ENCODE data around the gene PSMD4.
A peak's percentile ranks its signal among the peaks of the same experiment; 100 is the strongest.
"Not testable (repeated sequence)": the region's sequence is repeated elsewhere in the genome, so short reads cannot be mapped to it uniquely, and the experiment has no call there.

Gene PSMD4

DNA sequence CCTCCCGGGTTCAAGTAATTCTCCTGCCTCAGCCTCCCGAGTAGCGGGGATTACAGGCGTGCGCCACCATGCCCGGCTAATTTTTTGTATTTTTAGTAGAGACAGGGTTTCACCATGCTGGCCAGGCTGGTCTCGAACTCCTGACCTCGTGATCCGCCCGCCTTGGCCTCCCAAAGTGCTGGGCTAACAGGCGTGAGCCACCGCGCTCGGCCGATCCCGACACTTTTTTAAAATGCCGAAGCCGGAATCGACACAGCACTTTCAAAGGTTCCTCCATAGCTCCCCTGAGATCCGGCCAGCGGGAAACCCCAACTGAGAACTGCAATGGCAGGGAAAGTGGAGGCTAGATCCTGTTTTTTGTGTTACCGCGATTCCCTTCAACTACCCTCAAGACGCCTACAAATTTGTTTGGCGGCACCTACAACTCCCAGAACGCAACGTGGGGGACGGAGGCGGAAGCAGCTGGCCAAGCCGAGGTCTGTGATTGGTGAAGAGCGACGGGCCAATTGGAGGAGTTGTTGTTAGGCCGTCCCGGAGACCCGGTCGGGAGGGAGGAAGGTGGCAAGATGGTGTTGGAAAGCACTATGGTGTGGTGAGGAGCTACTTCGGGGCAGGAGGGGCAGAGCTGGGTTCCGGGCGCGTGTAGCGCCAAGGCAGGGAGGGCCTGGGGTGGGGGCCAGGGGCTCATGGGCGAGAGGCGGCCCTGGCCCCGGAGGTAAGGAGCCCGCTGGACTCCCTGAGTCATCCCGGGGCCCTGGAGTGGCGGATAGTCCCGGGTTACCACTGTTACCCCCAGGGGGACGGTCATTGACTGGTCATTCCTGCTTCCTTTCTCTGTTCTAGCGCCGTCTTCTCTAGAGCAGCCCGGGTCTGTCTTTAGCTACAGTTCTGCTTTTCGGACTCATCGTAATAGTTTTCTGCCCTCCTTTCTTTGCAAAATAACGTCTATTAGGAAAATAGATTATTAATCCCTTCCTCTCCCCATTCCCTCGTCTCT, at the start of gene PSMD4:
TSS of gene PSMD4 (plus strand) at position 518 of the 997 bp plus-strand sequence. CDS start at position 567, 49 bp downstream.
- Histone ChIP-seq H3K4me3 (ENCODE audit: low read length) (peak within 1 kb of the TSS; percentile 82), H3K9ac (ENCODE audit: low read length) (peak within 1 kb of the TSS; percentile 80), H3K36me3 (ENCODE audit: control insufficient read depth, insufficient read depth, low read length) (no peaks in the 10 kb centered on the region), H3K27me3 (ENCODE audit: control insufficient read depth, insufficient read depth, low read length) (no peaks in the 10 kb centered on the region), H3K27ac (ENCODE audit: low read depth, low read length) (peak within 1 kb of the TSS; percentile 80), H3K4me1 (ENCODE audit: control insufficient read depth, insufficient read depth, low read length) (peaks cover 4% of the 10 kb centered on the region)

DNA sequence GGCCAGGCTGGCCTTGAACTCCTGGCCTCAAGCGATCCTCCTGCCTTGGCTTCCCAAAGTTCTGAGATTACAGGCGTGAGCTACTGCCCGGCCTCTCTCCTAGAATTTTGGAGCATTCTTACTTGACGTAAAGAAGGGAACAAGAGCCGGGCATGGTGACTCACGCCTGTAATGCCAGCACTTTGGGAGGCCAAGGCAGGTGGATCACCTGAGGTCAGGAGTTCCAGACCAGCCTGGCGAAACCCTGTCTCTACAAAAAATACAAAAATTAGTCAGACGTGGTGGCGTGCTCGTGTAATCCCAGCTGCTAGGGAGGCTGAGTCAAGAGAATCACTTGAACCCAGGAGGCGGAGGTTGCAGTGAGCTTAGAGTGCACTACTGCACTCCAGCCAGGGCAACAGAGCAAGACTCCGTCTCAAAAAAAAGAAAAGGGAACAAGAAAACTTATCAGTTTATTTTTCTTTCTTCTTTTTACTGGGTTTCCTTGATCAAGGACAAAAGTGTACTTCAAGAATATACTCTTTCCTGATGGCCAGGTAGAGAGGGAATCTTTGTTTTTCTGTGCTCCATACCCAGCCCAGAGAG, 49.1 kb upstream of the PSMD4 start:
- not testable (repeated sequence) for H3K27ac ChIP-seq (ENCODE audit: low read depth, low read length); H3K4me3 ChIP-seq (ENCODE audit: low read length); H3K27me3 ChIP-seq (ENCODE audit: control insufficient read depth, insufficient read depth, low read length); H3K4me1 ChIP-seq (ENCODE audit: control insufficient read depth, insufficient read depth, low read length); H3K9ac ChIP-seq (ENCODE audit: low read length); H3K36me3 ChIP-seq (ENCODE audit: control insufficient read depth, insufficient read depth, low read length)

DNA sequence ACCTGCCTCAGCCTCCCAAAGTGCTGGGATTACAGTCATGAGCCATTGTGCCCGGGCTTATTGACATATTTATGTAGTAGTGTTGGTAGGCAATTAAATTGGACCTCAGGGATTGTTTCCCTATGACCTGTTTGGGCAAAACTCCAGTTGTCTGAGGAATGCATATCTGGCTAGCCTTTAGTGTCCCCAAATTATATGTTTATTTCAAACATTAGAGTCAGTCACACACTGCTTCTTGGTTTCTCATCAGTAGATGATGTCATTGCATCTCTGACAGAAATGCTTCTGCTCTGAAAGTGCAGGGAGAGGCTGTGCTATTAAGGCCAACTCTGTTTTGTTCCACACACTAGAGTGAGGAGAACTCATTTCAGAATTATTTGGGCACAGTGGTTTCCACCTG, 43.7 kb upstream of the PSMD4 start:
- Histone ChIP-seq H3K27me3 (ENCODE audit: control insufficient read depth, insufficient read depth, low read length) (no peaks in the 10 kb centered on the region), H3K4me3 (ENCODE audit: low read length) (no peak overlapping the region), H3K27ac (ENCODE audit: low read depth, low read length) (no peak overlapping the region), H3K36me3 (ENCODE audit: control insufficient read depth, insufficient read depth, low read length) (no peaks in the 10 kb centered on the region), H3K4me1 (ENCODE audit: control insufficient read depth, insufficient read depth, low read length) (no peaks in the 10 kb centered on the region), H3K9ac (ENCODE audit: low read length) (no peak overlapping the region)

DNA sequence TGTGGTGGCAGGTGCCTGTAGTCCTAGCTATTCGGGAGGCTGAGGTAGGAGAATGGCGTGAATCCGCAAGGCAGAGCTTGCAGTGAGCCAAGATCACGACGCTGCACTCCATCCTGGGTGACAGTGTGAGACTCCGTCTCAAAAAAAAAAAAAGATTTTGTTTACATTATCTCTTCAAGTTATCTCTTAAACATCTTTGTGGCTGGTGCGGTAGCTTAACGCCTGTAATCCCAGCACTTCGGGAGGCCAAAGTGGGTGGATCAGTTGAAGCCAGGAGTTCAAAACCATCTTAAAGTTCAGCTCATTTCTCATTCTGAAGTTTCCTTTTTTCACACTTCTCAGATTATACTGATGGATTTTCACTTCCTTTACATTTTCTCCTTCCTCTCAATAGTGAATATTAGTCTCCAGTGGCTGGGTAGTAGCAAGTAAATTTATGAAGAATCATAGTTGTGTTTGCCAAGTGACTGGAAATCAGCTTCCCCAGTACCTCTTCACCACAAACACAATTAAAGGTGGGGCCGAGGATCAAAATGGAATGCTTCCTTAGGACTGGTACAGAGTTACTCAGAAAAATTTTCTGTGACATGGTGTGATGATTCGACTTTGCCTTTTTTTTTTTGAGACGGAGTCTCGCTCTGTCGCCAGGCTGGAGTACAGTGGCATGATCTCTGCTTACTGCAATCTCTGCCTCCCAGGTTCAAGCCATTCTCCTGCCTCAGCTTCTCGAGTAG, 42.4 kb upstream of the PSMD4 start:
- no peaks in the 10 kb centered on the region for H3K4me1 ChIP-seq (ENCODE audit: control insufficient read depth, insufficient read depth, low read length)
- no peaks in the 10 kb centered on the region for H3K36me3 ChIP-seq (ENCODE audit: control insufficient read depth, insufficient read depth, low read length)

DNA sequence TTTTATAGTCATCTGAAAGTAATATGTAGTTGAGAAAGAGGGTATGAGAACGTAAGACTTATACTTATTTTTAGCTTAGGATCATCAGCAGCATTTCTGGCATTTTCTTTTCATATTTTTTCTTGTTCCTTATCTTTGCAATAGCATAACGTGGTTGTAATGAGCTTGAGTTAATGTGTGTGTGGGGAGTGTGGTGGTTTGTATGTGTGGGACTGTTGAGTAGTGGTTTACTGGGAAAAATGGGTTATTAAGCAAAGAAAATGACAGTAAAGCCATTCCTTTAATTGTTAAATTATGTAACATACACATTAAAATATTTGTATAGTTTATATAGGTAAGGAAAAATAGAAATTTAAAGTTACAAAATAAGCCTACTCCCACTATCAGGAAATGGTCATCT, 41.0 kb upstream of the PSMD4 start:
- Histone ChIP-seq H3K27me3 (ENCODE audit: control insufficient read depth, insufficient read depth, low read length) (no peaks in the 10 kb centered on the region), H3K27ac (ENCODE audit: low read depth, low read length) (no peak overlapping the region), H3K9ac (ENCODE audit: low read length) (no peak overlapping the region), H3K4me3 (ENCODE audit: low read length) (no peak overlapping the region), H3K4me1 (ENCODE audit: control insufficient read depth, insufficient read depth, low read length) (no peaks in the 10 kb centered on the region), H3K36me3 (ENCODE audit: control insufficient read depth, insufficient read depth, low read length) (no peaks in the 10 kb centered on the region)

More for the DNA sequence above, 42.4 kb upstream of the PSMD4 start:
- Histone ChIP-seq H3K4me3 (ENCODE audit: low read length) (no peak overlapping the region), H3K27ac (ENCODE audit: low read depth, low read length) (no peak overlapping the region), H3K9ac (ENCODE audit: low read length) (no peak overlapping the region), H3K27me3 (ENCODE audit: control insufficient read depth, insufficient read depth, low read length) (no peaks in the 10 kb centered on the region)

GRCh38 chr1:151221616-151222015, 32.9 kb upstream of the PSMD4 start:
- H3K4me3 ChIP-seq (ENCODE audit: low read length): no peak overlapping the region
- H3K9ac ChIP-seq (ENCODE audit: low read length): no peak overlapping the region
- H3K36me3 ChIP-seq (ENCODE audit: control insufficient read depth, insufficient read depth, low read length): peaks cover 3% of the 10 kb centered on the region
- no peak overlapping the region for H3K27ac ChIP-seq (ENCODE audit: low read depth, low read length)
- no peaks in the 10 kb centered on the region for H3K27me3 ChIP-seq (ENCODE audit: control insufficient read depth, insufficient read depth, low read length)
- no peaks in the 10 kb centered on the region for H3K4me1 ChIP-seq (ENCODE audit: control insufficient read depth, insufficient read depth, low read length)

- no peak overlapping the region for H3K4me3 ChIP-seq (ENCODE audit: low read length)
- no peaks in the 10 kb centered on the region for H3K4me1 ChIP-seq (ENCODE audit: control insufficient read depth, insufficient read depth, low read length)
- no peaks in the 10 kb centered on the region for H3K27me3 ChIP-seq (ENCODE audit: control insufficient read depth, insufficient read depth, low read length)
- no peak overlapping the region for H3K27ac ChIP-seq (ENCODE audit: low read depth, low read length)
- H3K9ac ChIP-seq (ENCODE audit: low read length): no peak overlapping the region
- peaks cover 5% of the 10 kb centered on the region for H3K36me3 ChIP-seq (ENCODE audit: control insufficient read depth, insufficient read depth, low read length)
Measured at GRCh38 chr1:151222130-151222529, 32.4 kb upstream of the PSMD4 start.

GRCh38 chr1:151235235-151235634, 19.3 kb upstream of the PSMD4 start:
- Histone ChIP-seq H3K9ac (ENCODE audit: low read length) (no peak overlapping the region), H3K27ac (ENCODE audit: low read depth, low read length) (no peak overlapping the region), H3K36me3 (ENCODE audit: control insufficient read depth, insufficient read depth, low read length) (peaks cover 65% of the 10 kb centered on the region), H3K4me3 (ENCODE audit: low read length) (no peak overlapping the region), H3K27me3 (ENCODE audit: control insufficient read depth, insufficient read depth, low read length) (no peaks in the 10 kb centered on the region), H3K4me1 (ENCODE audit: control insufficient read depth, insufficient read depth, low read length) (no peaks in the 10 kb centered on the region)

DNA sequence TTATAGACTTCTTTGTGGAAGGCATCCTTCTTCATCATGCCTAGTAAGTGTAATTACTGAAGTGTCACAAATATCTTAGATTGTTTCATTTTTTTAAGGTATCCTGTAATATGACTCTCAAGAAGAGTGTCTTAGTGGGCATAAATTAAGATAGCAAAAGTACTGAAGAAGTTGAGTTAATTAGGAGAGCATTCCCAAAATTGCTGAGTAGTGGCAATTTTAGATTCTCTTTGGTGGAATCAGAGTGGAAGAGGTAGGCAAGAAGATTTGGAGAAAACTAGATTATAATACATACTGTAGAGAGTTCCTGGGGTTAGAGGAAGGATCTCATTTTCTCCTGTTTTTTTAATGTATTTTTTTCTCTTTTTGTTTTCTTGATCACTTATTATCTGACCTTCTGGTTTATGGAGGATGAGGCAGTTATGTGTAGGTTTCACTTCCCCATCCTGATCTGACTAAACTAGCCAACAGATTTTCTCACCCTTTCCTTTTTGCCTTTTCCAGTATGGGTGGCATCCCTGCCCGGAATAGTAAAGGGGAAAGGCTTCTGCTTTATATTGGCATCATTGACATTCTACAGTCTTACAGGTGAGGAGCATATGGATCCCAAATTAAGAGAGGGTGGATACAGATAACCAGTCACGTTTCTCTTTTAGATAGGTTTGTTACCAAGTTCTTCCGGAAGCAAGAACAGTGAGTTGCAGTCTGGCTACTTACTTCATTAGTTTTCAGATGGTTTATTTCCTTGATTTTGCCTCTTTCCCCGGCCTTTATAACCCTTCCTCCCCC, 16.7 kb upstream of the PSMD4 start:
- peaks cover 57% of the 10 kb centered on the region for H3K36me3 ChIP-seq (ENCODE audit: control insufficient read depth, insufficient read depth, low read length)

GRCh38 chr1:151238467-151238739, 16.1 kb upstream of the PSMD4 start:
- no peak overlapping the region for H3K4me3 ChIP-seq (ENCODE audit: low read length)
- H3K4me1 ChIP-seq (ENCODE audit: control insufficient read depth, insufficient read depth, low read length): no peaks in the 10 kb centered on the region
- H3K27me3 ChIP-seq (ENCODE audit: control insufficient read depth, insufficient read depth, low read length): no peaks in the 10 kb centered on the region
- H3K36me3 ChIP-seq (ENCODE audit: control insufficient read depth, insufficient read depth, low read length): peaks cover 62% of the 10 kb centered on the region
- H3K9ac ChIP-seq (ENCODE audit: low read length): no peak overlapping the region
- no peak overlapping the region for H3K27ac ChIP-seq (ENCODE audit: low read depth, low read length)

More for the DNA sequence above, 16.7 kb upstream of the PSMD4 start:
- Histone ChIP-seq H3K9ac (ENCODE audit: low read length) (no peak overlapping the region), H3K27ac (ENCODE audit: low read depth, low read length) (no peak overlapping the region), H3K4me3 (ENCODE audit: low read length) (no peak overlapping the region), H3K4me1 (ENCODE audit: control insufficient read depth, insufficient read depth, low read length) (no peaks in the 10 kb centered on the region), H3K27me3 (ENCODE audit: control insufficient read depth, insufficient read depth, low read length) (no peaks in the 10 kb centered on the region)

DNA sequence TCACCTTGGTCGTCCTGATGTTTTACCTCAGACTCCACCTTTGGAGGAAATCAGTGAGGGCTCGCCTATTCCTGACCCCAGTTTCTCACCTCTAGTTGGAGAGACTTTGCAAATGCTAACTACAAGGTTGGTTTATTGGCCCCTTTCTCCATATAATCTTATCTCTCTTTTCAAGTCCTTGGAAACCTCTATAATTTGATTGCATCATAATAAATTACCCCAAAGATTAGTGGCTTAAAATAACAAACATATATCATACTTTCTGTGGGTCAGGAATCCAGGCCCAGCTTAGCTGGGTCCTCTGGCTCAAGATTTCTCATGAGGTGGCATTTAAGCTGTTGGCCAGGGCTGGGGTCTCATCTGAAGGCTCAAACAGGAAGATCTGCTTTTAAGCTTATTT, 12.1 kb upstream of the PSMD4 start:
- Histone ChIP-seq H3K4me1 (ENCODE audit: control insufficient read depth, insufficient read depth, low read length) (no peaks in the 10 kb centered on the region), H3K27ac (ENCODE audit: low read depth, low read length) (peak overlapping the region; percentile 25), H3K4me3 (ENCODE audit: low read length) (no peak overlapping the region), H3K36me3 (ENCODE audit: control insufficient read depth, insufficient read depth, low read length) (peaks cover 56% of the 10 kb centered on the region), H3K27me3 (ENCODE audit: control insufficient read depth, insufficient read depth, low read length) (no peaks in the 10 kb centered on the region), H3K9ac (ENCODE audit: low read length) (no peak overlapping the region)

GRCh38 chr1:151243683-151244216, 10.8 kb upstream of the PSMD4 start:
- Histone ChIP-seq H3K4me1 (ENCODE audit: control insufficient read depth, insufficient read depth, low read length) (no peaks in the 10 kb centered on the region), H3K4me3 (ENCODE audit: low read length) (no peak overlapping the region), H3K27ac (ENCODE audit: low read depth, low read length) (no peak overlapping the region), H3K36me3 (ENCODE audit: control insufficient read depth, insufficient read depth, low read length) (peaks cover 49% of the 10 kb centered on the region), H3K27me3 (ENCODE audit: control insufficient read depth, insufficient read depth, low read length) (no peaks in the 10 kb centered on the region), H3K9ac (ENCODE audit: low read length) (no peak overlapping the region)
